Peyer's patch (tissue), 4 donors: Measurements from ENCODE around the gene ADORA2B.
A peak's percentile ranks its signal among the peaks of the same experiment; 100 is the strongest.

Source experiments
- POLR2A ChIP-seq, 2 donors: fragments of 450-650 bp; IDR thresholded peaks; one replicate each; pipeline ENCODE4 v1.5.1; 2017; ENCODE audit warnings: antibody characterized with exemption in 2 of 2, mild to moderate bottlenecking in 2 of 2, moderate library complexity in 2 of 2
- TF ChIP-seq, protein P1 (sequence below), 6 experiments: fragments of 450-650 bp in 4 of 6; fragments of 200-600 bp in 2 of 6; sonication (generic) in 1 of 6; IDR thresholded peaks; one replicate each; pipeline ENCODE4 v1.5.1; 2017 to 2019; ENCODE audit warnings: antibody characterized with exemption in 6 of 6, mild to moderate bottlenecking in 3 of 6, moderate library complexity in 1 of 6

DNA sequence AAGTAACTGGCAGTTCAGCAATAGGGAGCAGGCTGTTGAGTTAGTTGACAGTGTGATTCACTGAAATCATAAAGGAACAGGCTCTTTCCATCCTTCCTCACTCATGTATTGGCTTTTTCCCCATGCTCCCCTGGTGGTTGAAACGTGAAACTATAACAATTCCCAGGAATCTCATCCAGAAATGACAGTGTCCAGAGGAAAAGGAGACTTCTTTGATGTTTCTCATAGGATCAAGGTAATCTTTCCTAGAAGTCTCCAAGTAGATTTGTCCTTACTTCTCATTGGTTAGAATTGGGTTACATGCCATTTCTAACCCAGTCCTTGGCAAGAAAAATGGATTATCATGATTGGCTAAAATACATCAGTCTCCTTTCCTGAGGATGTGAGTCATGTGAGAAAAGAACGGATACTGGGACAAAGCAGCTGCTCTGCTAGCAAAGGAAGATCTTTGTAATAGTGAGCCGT lies 69.0 kb downstream of the ADORA2B start:
- TF ChIP-seq, protein P1, sequence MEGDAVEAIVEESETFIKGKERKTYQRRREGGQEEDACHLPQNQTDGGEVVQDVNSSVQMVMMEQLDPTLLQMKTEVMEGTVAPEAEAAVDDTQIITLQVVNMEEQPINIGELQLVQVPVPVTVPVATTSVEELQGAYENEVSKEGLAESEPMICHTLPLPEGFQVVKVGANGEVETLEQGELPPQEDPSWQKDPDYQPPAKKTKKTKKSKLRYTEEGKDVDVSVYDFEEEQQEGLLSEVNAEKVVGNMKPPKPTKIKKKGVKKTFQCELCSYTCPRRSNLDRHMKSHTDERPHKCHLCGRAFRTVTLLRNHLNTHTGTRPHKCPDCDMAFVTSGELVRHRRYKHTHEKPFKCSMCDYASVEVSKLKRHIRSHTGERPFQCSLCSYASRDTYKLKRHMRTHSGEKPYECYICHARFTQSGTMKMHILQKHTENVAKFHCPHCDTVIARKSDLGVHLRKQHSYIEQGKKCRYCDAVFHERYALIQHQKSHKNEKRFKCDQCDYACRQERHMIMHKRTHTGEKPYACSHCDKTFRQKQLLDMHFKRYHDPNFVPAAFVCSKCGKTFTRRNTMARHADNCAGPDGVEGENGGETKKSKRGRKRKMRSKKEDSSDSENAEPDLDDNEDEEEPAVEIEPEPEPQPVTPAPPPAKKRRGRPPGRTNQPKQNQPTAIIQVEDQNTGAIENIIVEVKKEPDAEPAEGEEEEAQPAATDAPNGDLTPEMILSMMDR (IDR thresholded peaks at IDR 0.05) = peak in 5 of 6 experiments; percentile 17 to 58 (median 55)
- no peak for TF ChIP-seq POLR2A (IDR thresholded peaks at IDR 0.05)
